GM18868 (cell line): ENCODE results near the gene SGCD.
"Not testable (repeated sequence)": the region's sequence is repeated elsewhere in the genome, so short reads cannot be mapped to it uniquely, and the experiment has no call there.

Source experiments
- ATAC-seq: cut with Tn5 transposase; IDR thresholded peaks from one replicate; pipeline ENCODE4 v1.9.1; 2021; ENCODE audit warnings: mild to moderate bottlenecking, moderate library complexity; ENCODE audit not compliant: unreplicated experiment

Gene SGCD

GRCh38 chr5:156552855-156553358, 225.9 kb downstream of the SGCD start:
- no peak for ATAC-seq

DNA sequence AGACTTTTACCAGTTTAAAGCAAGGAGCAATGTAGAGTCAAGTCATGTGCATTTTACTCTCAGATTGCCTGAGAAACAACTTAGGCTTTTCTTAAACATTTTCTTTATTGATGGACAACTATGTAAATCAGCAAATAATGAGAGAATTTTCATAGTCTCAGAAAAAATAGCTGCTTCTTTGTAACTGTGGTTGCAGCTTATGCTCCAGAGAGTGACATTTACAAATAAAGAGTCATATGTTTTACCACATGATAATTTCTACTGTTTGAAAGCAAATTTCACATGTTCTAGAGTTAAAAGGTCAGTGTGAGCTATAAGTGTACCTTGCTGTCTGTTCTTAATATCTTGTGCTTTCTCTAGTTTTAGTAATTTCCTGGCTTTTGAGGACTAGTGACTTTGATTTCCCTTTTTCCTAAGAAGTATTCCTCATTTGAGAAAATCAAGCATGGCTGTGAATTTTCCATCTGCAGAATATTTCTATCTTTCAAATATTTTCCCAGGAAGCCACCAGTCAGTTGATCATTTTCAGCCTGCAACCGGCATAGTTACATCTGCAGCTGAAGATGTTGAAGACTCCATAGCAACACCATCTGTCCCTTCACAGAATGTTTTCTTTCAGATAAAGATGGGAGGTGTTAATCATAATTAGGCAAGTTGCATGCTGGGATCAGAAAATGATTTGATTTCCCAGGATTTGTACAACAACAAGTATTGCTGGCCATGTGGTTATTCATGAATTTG, 229.9 kb downstream of the SGCD start:
- no peak for ATAC-seq

GRCh38 chr5:156560002-156560401, 233.0 kb downstream of the SGCD start:
- no peak for ATAC-seq

DNA sequence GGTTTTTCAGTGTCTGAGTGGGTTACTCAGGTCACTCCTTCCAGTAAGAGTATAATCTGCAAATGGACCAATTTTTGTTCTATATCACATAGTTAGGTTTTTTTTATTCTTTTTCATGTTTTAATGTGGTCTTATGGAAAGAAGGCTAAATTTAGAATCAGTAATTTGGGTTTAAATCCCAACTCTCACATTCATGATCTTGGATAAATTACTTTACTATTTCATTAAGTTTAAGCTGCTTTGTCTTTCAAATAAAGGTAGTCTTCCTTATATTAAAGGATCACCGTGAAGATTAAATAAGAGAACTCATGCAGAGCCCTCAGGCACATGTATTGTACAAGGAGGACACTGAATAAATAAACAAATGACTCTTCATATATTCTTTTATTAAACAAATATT, 234.7 kb downstream of the SGCD start:
- ATAC-seq = no peak

- no peak for ATAC-seq
Measured at GRCh38 chr5:156570615-156571014, 243.7 kb downstream of the SGCD start.

- ATAC-seq = no peak
Measured at GRCh38 chr5:156581725-156582124, 254.8 kb downstream of the SGCD start.

- no peak for ATAC-seq
Measured at GRCh38 chr5:156582193-156582598, 255.2 kb downstream of the SGCD start.

GRCh38 chr5:156584871-156585270, 257.9 kb downstream of the SGCD start:
- ATAC-seq = no peak

DNA sequence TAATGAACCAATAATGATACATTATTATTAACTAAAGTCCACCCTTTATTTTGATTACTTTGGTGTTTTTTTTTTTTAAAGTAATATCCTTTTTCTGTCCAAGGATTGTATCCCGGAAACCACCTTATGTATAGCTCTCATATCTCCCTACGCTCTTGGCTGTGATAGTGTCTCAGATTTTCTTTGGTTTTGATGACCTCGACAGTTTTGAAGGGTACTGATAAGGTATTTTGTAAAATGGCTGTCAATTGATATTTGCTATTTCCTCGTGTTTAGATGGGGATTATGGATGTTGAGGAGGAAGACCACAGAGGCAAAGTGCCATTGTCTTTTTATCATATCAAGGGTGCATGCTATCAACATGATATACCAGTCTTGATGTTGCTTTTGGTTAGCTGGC, 259.0 kb downstream of the SGCD start:
- ATAC-seq = no peak

DNA sequence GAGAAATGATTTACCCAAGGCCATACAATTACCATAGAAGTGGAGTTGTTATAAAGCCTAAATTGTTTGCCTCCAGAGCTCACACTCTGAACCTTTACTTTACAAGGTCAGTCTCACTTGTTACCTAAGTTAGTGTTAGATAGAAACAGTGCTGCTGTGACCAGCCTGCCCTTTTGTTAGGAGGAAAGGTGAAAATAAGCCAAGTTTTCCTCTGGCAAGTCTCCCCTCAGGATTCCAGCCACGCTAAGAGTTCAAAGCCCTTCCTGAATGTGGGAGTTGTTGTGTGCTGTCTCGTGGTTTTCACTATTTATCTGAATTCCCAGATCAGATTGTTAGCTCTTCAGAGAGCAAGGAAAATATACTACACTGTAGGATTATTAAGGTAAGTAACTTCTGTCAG, 260.0 kb downstream of the SGCD start:
- ATAC-seq = no peak

DNA sequence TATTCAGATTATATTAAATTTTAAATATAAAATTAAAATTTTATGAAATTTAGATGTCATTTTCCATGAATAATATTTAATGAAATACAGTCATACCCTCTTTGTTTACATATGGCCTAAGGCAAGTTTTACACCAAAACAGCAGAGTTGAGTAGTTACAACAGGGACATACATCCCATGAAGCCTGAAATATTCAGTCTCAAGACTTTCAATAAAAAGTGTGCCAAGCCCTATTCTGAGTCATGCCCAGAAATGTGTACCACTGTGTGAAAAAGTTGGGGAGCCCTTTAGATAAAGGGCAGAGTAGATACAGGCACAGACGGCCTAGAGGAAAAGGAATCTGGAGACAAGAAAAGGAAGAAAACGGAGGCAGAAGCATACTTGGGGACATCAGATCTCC, 261.3 kb downstream of the SGCD start:
- no peak for ATAC-seq

GRCh38 chr5:156589104-156589945, 262.4 kb downstream of the SGCD start:
- ATAC-seq = no peak

- ATAC-seq = no peak
Measured at GRCh38 chr5:156589946-156590216, 262.9 kb downstream of the SGCD start.

- ATAC-seq = no peak
Measured at GRCh38 chr5:156590978-156591377, 264.0 kb downstream of the SGCD start.

DNA sequence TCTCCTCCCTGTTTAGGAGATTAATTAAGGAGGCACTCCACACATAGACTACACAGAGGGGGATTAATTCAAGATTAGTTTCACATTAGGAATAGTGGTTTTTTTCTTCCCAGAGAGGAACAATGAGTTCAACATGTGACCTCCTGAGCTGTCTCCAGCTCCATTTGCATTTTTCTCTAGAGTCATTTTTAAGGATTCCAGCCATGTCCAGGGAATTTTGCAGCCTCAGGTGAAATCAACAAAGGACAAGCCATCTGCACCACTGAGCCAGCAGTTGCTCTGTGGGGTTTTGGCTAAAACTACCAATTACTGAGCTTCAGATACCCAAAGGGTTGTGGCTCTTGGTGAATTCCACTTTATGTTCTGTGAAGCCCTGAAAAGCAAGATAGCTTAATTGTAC, 264.7 kb downstream of the SGCD start:
- no peak for ATAC-seq

DNA sequence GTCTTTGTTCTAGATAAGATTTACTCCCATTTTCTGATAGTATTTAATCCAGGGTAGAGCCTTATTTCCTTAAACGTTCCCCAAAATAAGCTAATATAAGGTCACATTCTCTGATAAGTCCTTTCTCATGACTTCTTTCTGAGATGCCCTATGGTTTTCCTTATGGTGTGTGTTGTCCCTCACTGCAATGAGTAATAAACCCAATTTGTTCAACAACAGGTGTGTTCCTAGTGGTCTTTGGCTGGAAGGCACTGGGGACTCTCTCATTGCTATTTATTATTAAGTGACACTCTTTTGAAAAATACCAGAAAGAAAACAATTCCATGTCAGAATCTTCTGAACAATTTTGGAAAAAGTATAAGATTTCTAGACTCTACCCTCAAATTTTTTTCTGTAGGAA, 266.6 kb downstream of the SGCD start:
- no peak for ATAC-seq

DNA sequence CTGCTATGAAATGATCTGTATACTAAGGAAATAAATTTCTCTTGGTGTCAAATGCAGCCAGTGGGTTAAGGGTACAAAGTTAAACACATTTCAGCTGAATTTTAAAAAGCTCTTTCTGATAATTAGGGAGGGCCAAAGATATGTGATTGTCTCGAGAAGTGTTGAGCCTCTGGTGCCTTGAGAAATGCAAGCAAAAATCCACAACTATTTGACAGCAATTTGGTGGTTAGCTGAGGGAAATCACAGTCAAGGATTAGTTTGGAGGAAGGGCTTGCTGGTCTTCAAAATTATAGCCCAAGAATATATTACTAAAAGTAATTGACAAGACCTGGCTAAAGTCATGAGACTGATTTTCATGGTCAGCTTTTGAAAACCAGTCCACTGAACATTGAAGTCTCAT, 267.4 kb downstream of the SGCD start:
- no peak for ATAC-seq

DNA sequence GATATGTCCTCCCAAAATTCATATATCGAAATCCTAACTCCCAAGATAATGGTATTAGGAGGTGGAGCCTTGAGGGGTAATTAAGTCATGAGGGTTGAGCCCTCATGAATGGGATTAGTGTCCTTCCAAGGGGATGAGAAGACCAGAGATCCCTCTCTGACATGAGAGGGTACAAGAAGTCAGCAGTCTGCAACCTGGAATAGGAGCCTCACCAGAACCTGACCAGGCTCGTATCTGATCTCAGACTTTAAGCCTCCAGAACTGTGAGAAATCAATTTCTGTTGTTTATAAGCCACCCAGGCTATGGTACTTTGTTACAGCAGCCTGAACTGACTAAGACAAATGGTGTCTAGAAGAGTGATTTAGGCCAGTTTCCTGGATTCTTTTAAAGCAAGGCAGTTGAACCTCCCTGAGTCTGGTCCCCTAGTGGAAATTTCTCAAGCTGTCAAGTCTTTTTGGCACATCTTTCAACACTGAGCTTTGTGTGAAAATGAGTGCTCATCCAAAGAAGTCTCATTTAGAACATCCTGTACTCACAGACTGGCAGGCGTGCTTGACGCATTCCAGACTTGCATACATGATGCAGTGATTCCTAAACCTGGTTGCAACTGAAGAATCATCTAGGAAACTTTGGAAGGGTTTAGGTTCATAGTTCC, 268.3 kb downstream of the SGCD start:
- ATAC-seq = no peak

- no peak for ATAC-seq
Measured at GRCh38 chr5:156597276-156597675, 270.3 kb downstream of the SGCD start.

DNA sequence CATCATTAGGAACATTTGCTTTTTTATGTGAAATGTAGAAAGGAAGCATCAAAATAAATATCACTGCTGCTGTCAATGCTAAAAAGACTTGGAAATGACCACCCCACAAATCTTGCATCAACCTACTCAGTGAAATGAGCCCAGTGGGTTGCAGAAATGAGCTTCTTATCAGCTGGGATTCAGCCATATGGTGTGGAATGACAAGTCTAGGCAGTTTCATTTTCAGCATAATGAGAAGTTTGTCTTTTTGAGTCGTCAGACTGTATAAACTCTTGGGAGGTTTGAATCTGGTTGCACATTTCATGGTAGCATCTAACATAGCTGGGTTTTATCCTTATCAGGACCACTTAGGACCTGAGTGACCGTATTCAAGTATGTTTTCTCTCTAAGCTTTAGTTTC, 272.0 kb downstream of the SGCD start:
- ATAC-seq = no peak

DNA sequence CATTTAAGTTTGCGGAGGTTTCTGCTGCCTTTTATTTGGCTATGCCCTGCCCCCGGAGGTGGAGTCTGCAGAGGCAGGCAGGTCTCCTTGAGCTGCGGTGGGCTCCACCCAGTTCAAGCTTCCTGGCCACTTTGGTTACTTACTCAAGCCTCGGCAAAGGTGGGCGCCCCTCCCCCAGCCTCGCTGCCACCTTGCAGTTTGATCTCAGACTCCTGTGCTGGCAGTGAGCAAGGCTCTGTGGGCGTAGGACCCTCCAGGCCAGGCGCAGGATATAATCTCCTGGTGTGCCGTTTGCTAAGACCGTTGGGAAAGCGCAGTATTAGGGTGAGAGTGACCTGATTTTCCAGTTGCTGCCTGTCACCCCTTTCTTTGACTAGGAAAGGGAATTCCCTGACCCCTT, 283.6 kb downstream of the SGCD start:
- ATAC-seq = not testable (repeated sequence)

DNA sequence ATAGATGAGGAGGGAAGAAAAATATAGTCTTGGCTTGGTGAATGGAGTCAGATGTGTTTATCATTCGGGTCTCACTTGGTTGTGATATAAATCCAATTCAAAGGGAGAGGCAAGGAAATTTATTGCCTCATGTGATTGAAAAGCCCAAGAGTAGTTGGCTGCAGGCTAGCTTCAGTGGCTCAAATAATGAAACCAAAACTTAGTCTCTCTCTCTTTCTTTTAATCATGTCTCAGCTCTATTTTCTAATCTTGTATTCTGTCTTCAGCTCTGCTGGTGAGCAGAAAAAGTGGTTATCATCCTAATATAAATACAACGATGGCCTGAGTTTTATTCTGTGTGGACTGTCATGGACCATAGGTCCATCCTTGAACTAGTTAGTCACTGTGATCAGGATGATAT, 288.9 kb downstream of the SGCD start:
- ATAC-seq = no peak
